Endothelial cell (in vitro differentiated cells): ENCODE measurements around the gene LRRC3C. TPM values are rescaled to one million over a fixed set of nuclear protein-coding genes. Genes with fewer than 3 reads are reported as not detected.

Source experiments
- DNase-seq: peaks from one replicate; pipeline ENCODE4 v3.0.0; 2021; ENCODE audit warnings: low spot score
- H3K27ac Mint-ChIP-seq: one replicate; pipeline ENCODE4 v1.8.0; 2021; ENCODE audit warnings: mixed read lengths, inconsistent platforms; ENCODE audit not compliant: unreplicated experiment
- H3K27me3 Mint-ChIP-seq: one replicate; pipeline ENCODE4 v1.8.0; 2021; ENCODE audit warnings: mild to moderate bottlenecking, moderate library complexity, mixed read lengths, inconsistent platforms; ENCODE audit not compliant: unreplicated experiment
- H3K36me3 Mint-ChIP-seq: one replicate; pipeline ENCODE4 v1.8.0; 2021; ENCODE audit warnings: mild to moderate bottlenecking, low read depth, mixed read lengths, inconsistent platforms; ENCODE audit not compliant: unreplicated experiment
- H3K4me1 Mint-ChIP-seq: one replicate; pipeline ENCODE4 v1.8.0; 2021; ENCODE audit warnings: mild to moderate bottlenecking, mixed read lengths, inconsistent platforms; ENCODE audit not compliant: unreplicated experiment
- H3K4me3 Mint-ChIP-seq: one replicate; pipeline ENCODE4 v1.8.0; 2021; ENCODE audit warnings: mild to moderate bottlenecking, mixed read lengths, inconsistent platforms; ENCODE audit not compliant: unreplicated experiment
- H3K9me3 Mint-ChIP-seq: one replicate; pipeline ENCODE4 v1.8.0; 2021; ENCODE audit warnings: mixed read lengths, inconsistent platforms; ENCODE audit not compliant: unreplicated experiment
- total RNA-seq: library from RNA; stranded (reverse); fragmentation: NEBNext Ultra II Directional; extraction: Animal tissue kit (Norgen Biotek cat#: 25700); gene quantifications from one replicate; pipeline ENCODE4 v1.2.1, GENCODE V29; 2021; ENCODE audit not compliant: unreplicated experiment
- TF ChIP-seq, protein P1 (sequence below): fragments of 200-600 bp; sonication (generic); IDR thresholded peaks from one replicate; pipeline ENCODE4 v1.5.0; 2021; ENCODE audit warnings: antibody characterized with exemption; ENCODE audit not compliant: unreplicated experiment

LRRC3C gene
- total RNA-seq, 1 donor from 2014 or later = not detected

GRCh38 chr17:39933912-39934311 is 6.4 kb downstream of the LRRC3C start:
- Mint-ChIP-seq H3K27me3 (peaks cover 2% of the 10 kb centered on the region), H3K27ac (peak overlapping the region; percentile 70)

GRCh38 chr17:39934324-39934723 is 6.8 kb downstream of the LRRC3C start:
- no peak overlapping the region for H3K4me3 Mint-ChIP-seq
- no peaks in the 10 kb centered on the region for H3K9me3 Mint-ChIP-seq
- no peak for DNase-seq
- no peaks in the 10 kb centered on the region for H3K36me3 Mint-ChIP-seq
- H3K4me1 Mint-ChIP-seq = peaks cover 20% of the 10 kb centered on the region
- peaks cover 3% of the 10 kb centered on the region for H3K27me3 Mint-ChIP-seq
- H3K27ac Mint-ChIP-seq = no peak overlapping the region
- TF ChIP-seq, protein P1, sequence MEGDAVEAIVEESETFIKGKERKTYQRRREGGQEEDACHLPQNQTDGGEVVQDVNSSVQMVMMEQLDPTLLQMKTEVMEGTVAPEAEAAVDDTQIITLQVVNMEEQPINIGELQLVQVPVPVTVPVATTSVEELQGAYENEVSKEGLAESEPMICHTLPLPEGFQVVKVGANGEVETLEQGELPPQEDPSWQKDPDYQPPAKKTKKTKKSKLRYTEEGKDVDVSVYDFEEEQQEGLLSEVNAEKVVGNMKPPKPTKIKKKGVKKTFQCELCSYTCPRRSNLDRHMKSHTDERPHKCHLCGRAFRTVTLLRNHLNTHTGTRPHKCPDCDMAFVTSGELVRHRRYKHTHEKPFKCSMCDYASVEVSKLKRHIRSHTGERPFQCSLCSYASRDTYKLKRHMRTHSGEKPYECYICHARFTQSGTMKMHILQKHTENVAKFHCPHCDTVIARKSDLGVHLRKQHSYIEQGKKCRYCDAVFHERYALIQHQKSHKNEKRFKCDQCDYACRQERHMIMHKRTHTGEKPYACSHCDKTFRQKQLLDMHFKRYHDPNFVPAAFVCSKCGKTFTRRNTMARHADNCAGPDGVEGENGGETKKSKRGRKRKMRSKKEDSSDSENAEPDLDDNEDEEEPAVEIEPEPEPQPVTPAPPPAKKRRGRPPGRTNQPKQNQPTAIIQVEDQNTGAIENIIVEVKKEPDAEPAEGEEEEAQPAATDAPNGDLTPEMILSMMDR = no peak

More at GRCh38 chr17:39933912-39934311, 6.4 kb downstream of the LRRC3C start:
- TF ChIP-seq, protein P1 = no peak
- H3K4me1 Mint-ChIP-seq = peaks cover 21% of the 10 kb centered on the region
- no peak for DNase-seq
- no peaks in the 10 kb centered on the region for H3K9me3 Mint-ChIP-seq
- no peak overlapping the region for H3K4me3 Mint-ChIP-seq
- no peaks in the 10 kb centered on the region for H3K36me3 Mint-ChIP-seq

- H3K36me3 Mint-ChIP-seq = no peaks in the 10 kb centered on the region
- H3K9me3 Mint-ChIP-seq = no peaks in the 10 kb centered on the region
- TF ChIP-seq, protein P1 = no peak
- H3K27ac Mint-ChIP-seq = no peak overlapping the region
- peaks cover 28% of the 10 kb centered on the region for H3K4me1 Mint-ChIP-seq
- no peak for DNase-seq
- peaks cover 3% of the 10 kb centered on the region for H3K27me3 Mint-ChIP-seq
- no peak overlapping the region for H3K4me3 Mint-ChIP-seq
Measured at GRCh38 chr17:39935909-39936308, 8.4 kb downstream of the LRRC3C start.

- TF ChIP-seq, protein P1 = no peak
- peaks cover 3% of the 10 kb centered on the region for H3K27me3 Mint-ChIP-seq
- peaks cover 4% of the 10 kb centered on the region for H3K36me3 Mint-ChIP-seq
- H3K4me1 Mint-ChIP-seq = peaks cover 28% of the 10 kb centered on the region
- H3K9me3 Mint-ChIP-seq = no peaks in the 10 kb centered on the region
- no peak overlapping the region for H3K27ac Mint-ChIP-seq
- no peak for DNase-seq
- no peak overlapping the region for H3K4me3 Mint-ChIP-seq
Measured at GRCh38 chr17:39937447-39937846, 9.9 kb downstream of the LRRC3C start.

GRCh38 chr17:39938140-39938869 is 10.8 kb downstream of the LRRC3C start:
- Mint-ChIP-seq H3K4me3 (no peak overlapping the region), H3K4me1 (peaks cover 23% of the 10 kb centered on the region), H3K9me3 (no peaks in the 10 kb centered on the region), H3K27ac (no peak overlapping the region), H3K27me3 (peaks cover 3% of the 10 kb centered on the region), H3K36me3 (peaks cover 4% of the 10 kb centered on the region)
- TF ChIP-seq, protein P1 = no peak
- DNase-seq = no peak
